NCI-H2107 (cell line): ENCODE measurements around the gene TMA16.

Experiments used
- DNase-seq: peaks from one replicate; lab custom pipeline; 2025; lab: John Stamatoyannopoulos, UW

Gene TMA16

DNA sequence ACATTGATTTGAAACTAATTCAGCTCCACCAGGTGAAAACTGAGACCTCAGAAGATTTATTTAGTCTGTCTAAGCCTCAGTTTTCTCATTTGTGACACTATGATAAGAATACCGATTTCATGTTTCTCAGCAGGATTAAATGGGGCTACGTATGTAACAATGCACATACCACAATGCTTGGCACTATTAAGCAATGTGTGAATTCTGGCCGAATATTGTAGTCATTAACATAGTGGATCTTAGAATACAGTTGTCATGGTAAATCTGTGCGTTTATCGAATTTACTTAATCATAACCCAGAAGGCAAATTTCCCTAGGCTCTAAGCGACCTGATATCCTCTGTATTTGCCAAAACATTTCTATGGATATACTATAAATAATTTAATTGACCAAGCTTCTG is 69.1 kb downstream of the TMA16 start:
- no peak for DNase-seq

DNA sequence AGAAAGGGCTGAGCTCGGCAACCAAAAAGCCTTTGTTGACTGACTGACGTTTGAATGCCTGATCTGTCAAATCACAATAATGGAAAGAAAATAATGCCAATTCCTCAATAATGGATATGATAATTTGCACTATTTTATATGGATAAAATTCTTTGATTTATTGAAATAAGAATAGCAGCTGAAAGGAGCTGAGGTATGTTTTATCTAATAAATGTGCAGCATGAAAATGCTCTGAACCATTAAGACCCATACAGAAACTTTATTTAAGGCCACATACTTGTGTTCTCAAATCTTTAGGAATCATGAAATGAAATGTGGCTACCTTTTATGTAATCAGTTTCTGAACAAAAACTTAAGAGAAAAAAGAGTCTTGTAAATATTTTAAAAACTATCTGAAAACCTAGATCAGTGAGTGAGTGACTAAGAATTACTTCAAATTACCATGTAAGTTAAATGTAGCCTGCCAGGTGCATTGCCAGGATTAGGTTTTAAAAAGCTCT is 69.8 kb downstream of the TMA16 start:
- no peak for DNase-seq

DNA sequence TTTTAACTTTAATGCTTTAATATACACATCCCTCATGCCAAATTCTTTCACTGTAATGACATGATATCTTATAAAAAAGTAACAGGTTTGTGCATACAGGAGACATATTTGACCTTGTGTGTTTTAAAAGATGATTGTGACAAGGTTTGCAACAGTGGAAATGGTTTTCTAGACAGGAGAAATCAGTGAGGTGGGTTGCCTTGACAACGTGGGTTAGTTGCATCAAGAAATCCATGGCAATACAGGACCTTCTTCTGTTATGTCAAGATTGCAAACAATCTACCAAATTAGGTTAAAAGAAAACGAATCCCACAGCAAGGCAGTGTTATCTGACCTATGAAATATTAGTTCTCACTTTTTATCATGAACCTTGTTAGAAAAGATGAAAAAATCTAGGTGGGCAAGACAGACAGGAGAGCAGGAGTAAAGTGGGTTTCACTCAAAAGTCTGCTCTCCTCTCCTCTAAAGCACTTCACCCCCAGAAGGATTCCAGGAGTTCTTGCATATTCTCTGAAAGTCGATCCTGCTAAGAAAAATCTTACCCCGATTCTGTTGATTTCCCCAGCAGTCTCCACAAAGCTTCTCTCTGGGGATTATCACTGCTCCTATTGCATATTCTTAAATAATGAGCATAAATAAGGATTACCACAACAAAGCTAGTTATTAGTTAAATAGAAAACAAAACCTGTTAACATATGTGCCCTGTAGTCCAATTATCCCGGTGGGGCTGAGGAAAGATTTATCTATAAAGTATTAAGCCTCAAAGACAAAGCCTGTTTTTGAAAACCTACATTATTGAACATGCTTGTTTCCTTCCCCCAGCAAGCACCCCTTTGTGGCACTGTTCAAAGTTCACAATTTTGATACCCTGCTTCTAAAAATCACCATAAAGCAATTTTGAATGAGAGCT is 71.0 kb downstream of the TMA16 start:
- DNase-seq, result no peak

DNA sequence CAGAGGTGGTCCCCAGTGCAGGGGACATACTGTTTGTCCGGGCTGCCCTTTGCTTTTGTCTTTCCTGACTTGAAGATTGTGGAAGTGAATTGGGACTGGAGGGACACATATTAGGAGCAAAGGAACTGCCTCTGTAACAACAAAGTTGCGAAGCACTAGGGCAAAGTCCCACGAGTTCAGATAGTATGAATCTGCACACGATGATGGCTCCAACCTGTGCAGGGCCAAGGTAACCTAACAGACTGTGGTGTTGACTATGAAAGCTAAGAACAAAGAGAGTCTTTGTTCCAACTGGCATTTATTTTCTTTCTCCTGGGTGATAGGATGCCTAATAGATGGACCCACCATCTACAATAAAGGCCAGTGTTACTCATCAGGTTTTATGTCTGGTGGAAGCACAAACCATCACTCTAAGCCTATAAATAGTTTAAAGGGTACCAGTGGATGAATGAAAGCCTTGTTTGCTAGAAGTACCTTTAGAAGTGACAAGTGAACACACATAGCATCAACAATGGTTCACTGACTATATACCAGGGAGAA is 71.8 kb downstream of the TMA16 start:
- no peak for DNase-seq

DNA sequence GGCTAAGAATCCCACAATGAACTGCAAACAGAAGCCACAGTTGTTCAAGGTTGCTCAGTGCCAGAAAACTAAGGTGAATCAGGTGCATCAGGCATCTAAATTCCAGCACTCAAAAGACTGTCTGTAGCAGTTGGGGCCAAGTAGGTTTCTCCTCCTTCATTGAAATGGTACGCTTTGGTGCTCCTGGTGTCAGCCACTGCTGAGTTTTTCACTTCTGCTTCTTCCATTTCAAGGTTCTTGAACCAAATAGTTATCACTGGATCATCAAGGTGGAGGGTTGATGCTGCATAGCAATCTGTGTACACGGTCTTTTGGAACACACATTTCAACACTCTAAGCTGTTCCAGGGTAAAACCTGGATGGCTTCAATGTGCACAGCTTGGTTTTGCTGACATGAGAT is 74.4 kb downstream of the TMA16 start:
- DNase-seq, result no peak
